Peyer's patch (tissue), 4 donors: Measurements from ENCODE around the gene POTEI.
"Not testable (repeated sequence)": the region's sequence is repeated elsewhere in the genome, so short reads cannot be mapped to it uniquely, and the experiment has no call there.

Experiments used
- CTCF ChIP-seq, 6 experiments: fragments of 450-650 bp in 4 of 6; fragments of 200-600 bp in 2 of 6; sonication (generic) in 1 of 6; IDR thresholded peaks; one replicate each; pipeline ENCODE4 v1.5.1; 2017 to 2019; ENCODE audit warnings: antibody characterized with exemption in 6 of 6, mild to moderate bottlenecking in 3 of 6, moderate library complexity in 1 of 6
- POLR2A ChIP-seq, 2 donors: fragments of 450-650 bp; IDR thresholded peaks; one replicate each; pipeline ENCODE4 v1.5.1; 2017; ENCODE audit warnings: antibody characterized with exemption in 2 of 2, mild to moderate bottlenecking in 2 of 2, moderate library complexity in 2 of 2

- not testable (repeated sequence) for TF ChIP-seq CTCF, POLR2A (IDR thresholded peaks at IDR 0.05)
Observed at GRCh38 chr2:130518516-130519106, 9.5 kb upstream of the POTEI start.
